Neural crest cell (in vitro differentiated cells): ENCODE measurements around the gene SBK3. TPM values are rescaled to one million over a fixed set of nuclear protein-coding genes. Genes with fewer than 3 reads are reported as not detected.
"Not testable (repeated sequence)": the region's sequence is repeated elsewhere in the genome, so short reads cannot be mapped to it uniquely, and the experiment has no call there.

Experiments
- DNase-seq: peaks from one replicate; pipeline ENCODE4 v3.0.0; 2021; ENCODE audit warnings: low read depth, mixed read lengths, low spot score
- H3K27ac Mint-ChIP-seq: one replicate; pipeline ENCODE4 v1.8.0; 2021; ENCODE audit warnings: mild to moderate bottlenecking, mixed read lengths; ENCODE audit not compliant: unreplicated experiment
- H3K27me3 Mint-ChIP-seq: 2 replicates; pipeline ENCODE4 v1.8.0; 2021; ENCODE audit warnings: low read depth, mild to moderate bottlenecking, mixed read lengths
- H3K36me3 Mint-ChIP-seq: 2 replicates; pipeline ENCODE4 v1.8.0; 2021; ENCODE audit warnings: low read depth, mild to moderate bottlenecking, mixed read lengths
- H3K4me1 Mint-ChIP-seq: 2 replicates; pipeline ENCODE4 v1.8.0; 2021; ENCODE audit warnings: mixed read lengths
- H3K4me3 Mint-ChIP-seq: one replicate; pipeline ENCODE4 v1.8.0; 2021; ENCODE audit warnings: mild to moderate bottlenecking, mixed read lengths
- H3K9me3 Mint-ChIP-seq: 2 replicates; pipeline ENCODE4 v1.8.0; 2021; ENCODE audit warnings: mixed read lengths
- CTCF ChIP-seq: fragments of 200-600 bp; sonication (generic); conservative IDR thresholded peaks from 2 replicates; pipeline ENCODE4 v1.5.0; 2021; ENCODE audit warnings: antibody characterized with exemption, mild to moderate bottlenecking
- total RNA-seq: library from RNA; stranded (reverse); gene quantifications from 2 replicates; pipeline ENCODE4 v1.2.1, GENCODE V29; 2021

Gene SBK3
- total RNA-seq, 1 donor from 2014 or later = 0.68 TPM

DNA sequence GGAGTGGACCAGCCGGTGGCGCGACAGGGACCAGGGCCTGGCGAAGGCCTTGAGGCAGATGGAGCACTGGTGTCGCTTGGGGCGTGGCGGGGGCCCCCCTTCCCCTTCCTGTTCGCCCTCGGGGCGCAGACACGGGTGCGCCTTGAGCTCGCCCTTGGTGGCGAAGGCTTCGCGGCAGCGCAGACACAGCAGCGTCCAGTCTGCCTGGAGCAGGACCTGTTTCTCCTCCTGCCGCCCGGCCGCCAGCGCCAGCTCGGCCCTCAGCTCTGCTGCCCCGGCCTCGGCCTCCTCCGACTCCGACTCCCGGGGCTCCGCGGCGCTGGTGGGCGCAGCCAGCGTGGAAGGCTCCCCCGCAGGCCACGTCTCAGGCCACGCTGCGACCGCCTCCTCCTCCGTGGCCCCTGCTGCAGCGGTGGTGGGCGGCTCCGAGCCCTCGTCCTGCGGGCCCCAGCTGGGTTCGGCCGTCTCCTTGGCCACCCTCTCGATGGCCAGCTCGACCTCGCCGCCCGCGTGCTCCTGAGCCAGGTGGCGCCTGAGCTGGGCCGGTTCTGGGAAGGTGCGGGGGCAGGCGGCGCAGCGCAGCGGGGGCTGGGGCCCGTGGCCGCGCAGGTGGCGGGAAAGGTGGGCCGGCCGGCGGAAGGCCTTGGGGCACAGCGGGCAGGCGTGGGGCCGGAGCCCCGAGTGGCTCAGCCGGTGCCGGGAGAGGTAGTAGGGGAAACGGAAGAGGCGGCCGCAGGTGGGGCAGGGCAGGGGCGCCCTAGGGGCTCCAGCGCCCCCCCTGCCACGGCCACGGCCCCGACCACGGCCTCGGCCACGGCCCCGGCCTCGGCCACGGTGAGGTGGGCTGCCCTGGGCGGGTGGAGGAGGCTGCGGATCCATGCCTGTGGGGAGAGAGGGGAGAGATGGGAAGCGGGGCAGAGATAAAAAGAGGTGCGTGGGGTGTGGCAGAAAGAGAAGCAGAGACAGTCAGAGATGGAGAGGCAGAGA is 33.7 kb upstream of the SBK3 start:
- Mint-ChIP-seq H3K4me1 (peaks cover 19% of the 10 kb centered on the region), H3K9me3 (no peaks in the 10 kb centered on the region), H3K27me3 (no peaks in the 10 kb centered on the region), H3K4me3 (peak overlapping the region; percentile 93), H3K36me3 (peaks cover 17% of the 10 kb centered on the region), H3K27ac (peak overlapping the region; percentile 85)
- no peak for TF ChIP-seq CTCF
- DNase-seq = no peak

- Mint-ChIP-seq H3K4me3 (no peak overlapping the region), H3K9me3 (no peaks in the 10 kb centered on the region), H3K27ac (no peak overlapping the region), H3K4me1 (peaks cover 19% of the 10 kb centered on the region), H3K36me3 (peaks cover 17% of the 10 kb centered on the region), H3K27me3 (no peaks in the 10 kb centered on the region)
- DNase-seq = no peak
- no peak for TF ChIP-seq CTCF
Observed at GRCh38 chr19:55578031-55578760, 32.9 kb upstream of the SBK3 start.

DNA sequence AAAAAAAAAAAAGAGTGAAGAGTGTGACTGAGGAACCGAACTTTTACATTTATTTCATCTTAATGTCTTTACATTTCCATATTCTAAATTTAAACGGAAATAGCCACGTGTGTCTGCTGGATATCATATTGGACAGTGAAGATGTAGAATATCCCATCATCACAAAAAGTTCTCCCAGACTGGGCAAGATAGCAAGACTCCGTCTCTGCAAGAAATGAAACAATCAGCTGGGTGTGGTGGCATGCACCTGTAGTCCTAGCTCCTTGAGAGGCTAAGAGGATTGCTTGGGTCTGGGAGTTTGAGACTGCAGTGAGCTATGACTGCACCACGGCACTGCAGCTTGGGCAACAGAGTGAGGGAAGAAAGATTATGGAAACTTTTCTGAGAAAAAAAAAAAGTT is 31.4 kb upstream of the SBK3 start:
- Mint-ChIP-seq H3K4me1 (peaks cover 19% of the 10 kb centered on the region), H3K27ac (no peak overlapping the region)

GRCh38 chr19:55573929-55574328 is 28.6 kb upstream of the SBK3 start:
- H3K4me1 Mint-ChIP-seq, H3K9me3 Mint-ChIP-seq, DNase-seq, H3K4me3 Mint-ChIP-seq, H3K27me3 Mint-ChIP-seq, H3K27ac Mint-ChIP-seq: not testable (repeated sequence)
- peaks cover 11% of the 10 kb centered on the region for H3K36me3 Mint-ChIP-seq

More for the DNA sequence above, 31.4 kb upstream of the SBK3 start:
- Mint-ChIP-seq H3K9me3 (no peaks in the 10 kb centered on the region), H3K4me3 (peak overlapping the region; percentile 86), H3K36me3 (peaks cover 17% of the 10 kb centered on the region), H3K27me3 (no peaks in the 10 kb centered on the region)
- no peak for DNase-seq
- TF ChIP-seq CTCF = no peak

- H3K27ac Mint-ChIP-seq, H3K36me3 Mint-ChIP-seq, H3K4me3 Mint-ChIP-seq, DNase-seq, H3K9me3 Mint-ChIP-seq, H3K4me1 Mint-ChIP-seq, H3K27me3 Mint-ChIP-seq: not testable (repeated sequence)
Observed at GRCh38 chr19:55569477-55569876, 24.1 kb upstream of the SBK3 start.

DNA sequence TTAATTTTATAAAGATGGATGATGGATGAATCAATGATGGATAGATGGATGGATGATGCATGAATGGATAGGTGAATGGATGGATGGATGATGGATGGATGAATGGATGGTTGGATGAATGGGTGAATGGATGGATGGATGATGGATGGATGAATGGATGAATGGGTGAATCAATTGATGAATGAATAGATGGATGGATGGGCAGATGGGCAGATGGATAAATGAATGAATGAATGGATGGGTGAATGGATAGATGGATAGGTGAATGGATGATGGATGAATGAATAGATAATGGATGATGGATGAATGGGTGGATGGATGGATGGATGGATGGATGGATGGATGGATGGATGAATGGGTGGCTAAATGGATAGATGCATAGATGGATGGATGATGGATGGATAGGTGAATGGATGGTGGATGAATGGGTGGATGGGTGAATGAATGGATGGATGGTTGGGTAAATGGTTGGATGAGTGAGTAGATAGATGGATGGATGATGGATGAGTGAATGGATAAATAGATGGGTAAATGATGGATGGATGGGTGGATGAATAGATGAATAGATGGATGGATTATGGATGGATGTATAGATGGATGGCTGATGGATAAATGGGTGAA is 22.5 kb upstream of the SBK3 start:
- H3K4me3 Mint-ChIP-seq = no peak overlapping the region

More for the DNA sequence above, 22.5 kb upstream of the SBK3 start:
- no peak for DNase-seq
- no peak for TF ChIP-seq CTCF
- no peaks in the 10 kb centered on the region for H3K9me3 Mint-ChIP-seq
- H3K4me1 Mint-ChIP-seq = no peaks in the 10 kb centered on the region
- H3K27me3 Mint-ChIP-seq = peaks cover 6% of the 10 kb centered on the region
- no peaks in the 10 kb centered on the region for H3K36me3 Mint-ChIP-seq
- no peak overlapping the region for H3K27ac Mint-ChIP-seq
